Aorta (tissue), 5 donors: Measurements from ENCODE around the gene MAML2. TPM values are rescaled to one million over a fixed set of nuclear protein-coding genes. Genes with fewer than 3 reads are reported as not detected.
"Not testable (repeated sequence)": the region's sequence is repeated elsewhere in the genome, so short reads cannot be mapped to it uniquely, and the experiment has no call there.

Source experiments
- ATAC-seq: fragments of 200-7000 bp; cut with Tn5 transposase; one replicate; pipeline ENCODE4 v1.9.1; 2022; ENCODE audit warnings: moderate library complexity; ENCODE audit not compliant: low FRiP score
- DNase-seq, 2 donors: peaks; one replicate each; pipeline ENCODE4 v3.0.0-alpha.2; 2020
- H3K27ac ChIP-seq, 2 donors: one replicate each; pipeline ENCODE4 v1.5.1; 2013; ENCODE audit warnings: low read length in 2 of 2, mild to moderate bottlenecking in 2 of 2, moderate library complexity in 2 of 2, control low read depth in 1 of 2, inconsistent platforms in 1 of 2, low read depth in 1 of 2
- H3K27me3 ChIP-seq, 2 donors: one replicate each; pipeline ENCODE4 v1.6.1; 2013; ENCODE audit warnings: control low read depth in 1 of 2, low read length in 1 of 2, mild to moderate bottlenecking in 1 of 2, moderate library complexity in 1 of 2; ENCODE audit not compliant: insufficient read depth in 2 of 2, control insufficient read depth in 1 of 2
- H3K36me3 ChIP-seq, 2 donors: one replicate each; pipeline ENCODE4 v1.6.1; 2013; ENCODE audit warnings: control low read depth in 1 of 2, low read length in 1 of 2, mild to moderate bottlenecking in 1 of 2; ENCODE audit not compliant: insufficient read depth in 2 of 2, control insufficient read depth in 1 of 2
- H3K4me1 ChIP-seq, 2 donors: one replicate each; pipeline ENCODE4 v1.6.1; 2013; ENCODE audit warnings: low read length in 2 of 2, control low read depth in 1 of 2, mild to moderate bottlenecking in 1 of 2, moderate library complexity in 1 of 2; ENCODE audit not compliant: insufficient read depth in 2 of 2, control insufficient read depth in 1 of 2
- H3K4me3 ChIP-seq, 2 donors: one replicate each; pipeline ENCODE4 v1.5.1; 2013; ENCODE audit warnings: low read length in 2 of 2, control low read depth in 1 of 2, mild to moderate bottlenecking in 1 of 2
- H3K9me3 ChIP-seq: one replicate; pipeline ENCODE4 v1.6.1; 2013; ENCODE audit warnings: mild to moderate bottlenecking, low read length; ENCODE audit not compliant: control insufficient read depth
- WGBS, 2 donors: extraction: QIAGEN DNeasy Blood & Tissue Kit; methylation state at CpG; one replicate each; pipeline ENCODE4 v1.1.7; 2013; 5-methylcytosine and 5-hydroxymethylcytosine counted together
- intact Hi-C, 2 donors: fragments of 100-400 bp; cut with DNase I; formaldehyde crosslinking; loops; one replicate each; pipeline versions ENCODE4 v1.14.2 to v1.15.0; 2022
- polyA plus RNA-seq, 2 donors: library from polyadenylated mRNA; stranded (reverse); fragments of 200-250 nt; gene quantifications; one replicate each; pipeline ENCODE4 v1.2.3, GENCODE V29; 2013
- total RNA-seq, 2 donors: library from RNA; stranded (reverse); fragmentation: NEBNext Ultra II Directional; extraction: Animal tissue kit (Norgen Biotek cat#: 25700); gene quantifications; one replicate each; pipeline ENCODE4 v1.2.1, GENCODE V29; 2021
- donor health status: healthy with polysubstance abuse.
- donor health status: Bipolar disorder and iron deficiency.
- donor health status: DM: no; HTN: no; CAD: no.
- donor health status: DM: no; HTN: no; CAD: no.
- donor health status: DM: yes; HTN: yes; CAD: no.

MAML2 gene
- total and polyA plus RNA-seq, 4 donors = 6.0 to 27.5 (median 14.0) TPM

- DNase-seq, H3K27me3 ChIP-seq, H3K4me1 ChIP-seq, H3K9me3 ChIP-seq, intact Hi-C loops, H3K4me3 ChIP-seq, H3K36me3 ChIP-seq, ATAC-seq, H3K27ac ChIP-seq: not testable (repeated sequence)
Measured at GRCh38 chr11:96271352-96271751, 71.6 kb downstream of the MAML2 start.

GRCh38 chr11:96268527-96268926 is 74.5 kb downstream of the MAML2 start:
- 96 to 97% methylated on average over 4 of the region's 4 CpGs for WGBS, 2 donors
- not testable (repeated sequence) for H3K27me3 ChIP-seq, H3K27ac ChIP-seq, H3K9me3 ChIP-seq, H3K4me3 ChIP-seq, H3K36me3 ChIP-seq, H3K4me1 ChIP-seq, DNase-seq, ATAC-seq
- intact Hi-C loops = loop anchor here in 1 of 2 donors (5.0 kb wide), 1 partner anchor 56 kb away; no protein-coding TSS in a partner anchor

- Histone ChIP-seq H3K4me3 (no peak overlapping the region), H3K4me1 (peaks cover 4 to 10% of the 10 kb centered on the region in 2 donors), H3K9me3 (no peaks in the 10 kb centered on the region), H3K27me3 (no peaks in the 10 kb centered on the region), H3K27ac (no peak overlapping the region), H3K36me3 (no peaks in the 10 kb centered on the region)
- DNase-seq (no peak), ATAC-seq (no peak)
- intact Hi-C loops = loop anchor here in 1 of 2 donors (5.0 kb wide), 1 partner anchor 55 kb away; no protein-coding TSS in a partner anchor
- 72 to 76% methylated on average over 2 of the region's 2 CpGs for WGBS, 2 donors
Measured at GRCh38 chr11:96267496-96268032, 75.4 kb downstream of the MAML2 start.

GRCh38 chr11:96267001-96267495 is 75.9 kb downstream of the MAML2 start:
- intact Hi-C loops = loop anchor here in 1 of 2 donors (5.0 kb wide), 1 partner anchor 55 kb away; no protein-coding TSS in a partner anchor
- no peak for ATAC-seq
- Histone ChIP-seq H3K36me3 (no peaks in the 10 kb centered on the region), H3K27ac (no peak overlapping the region), H3K27me3 (no peaks in the 10 kb centered on the region), H3K4me3 (no peak overlapping the region), H3K9me3 (no peaks in the 10 kb centered on the region), H3K4me1 (peaks cover 4 to 7% of the 10 kb centered on the region in 2 donors)
- WGBS, 2 donors = 41 to 64% methylated on average over 1 of the region's 1 CpG
- no peak for DNase-seq

GRCh38 chr11:96265972-96266371 is 77.0 kb downstream of the MAML2 start:
- H3K4me3 ChIP-seq = no peak overlapping the region
- no peaks in the 10 kb centered on the region for H3K27me3 ChIP-seq
- no peaks in the 10 kb centered on the region for H3K9me3 ChIP-seq
- H3K36me3 ChIP-seq = no peaks in the 10 kb centered on the region
- DNase-seq (no peak), ATAC-seq (no peak)
- H3K27ac ChIP-seq = no peak overlapping the region
- 96 to 98% methylated on average over 9 of the region's 9 CpGs for WGBS, 2 donors
- intact Hi-C loops = loop anchor here in 1 of 2 donors (5.0 kb wide), 1 partner anchor 54 kb away; no protein-coding TSS in a partner anchor
- peaks cover 4 to 7% of the 10 kb centered on the region in 2 donors for H3K4me1 ChIP-seq

- peak overlapping the region; percentile 19 to 61 for H3K27ac ChIP-seq
- H3K9me3 ChIP-seq = no peaks in the 10 kb centered on the region
- no peak overlapping the region for H3K4me3 ChIP-seq
- no peak for DNase-seq
- no peak for ATAC-seq
- intact Hi-C loops = loop anchor here in 1 of 2 donors (5.0 kb wide), 1 partner anchor 53 kb away; no protein-coding TSS in a partner anchor
- 45 to 54% methylated on average over 8 of the region's 8 CpGs for WGBS, 2 donors
- H3K36me3 ChIP-seq = no peaks in the 10 kb centered on the region
- no peaks in the 10 kb centered on the region for H3K27me3 ChIP-seq
- peaks cover 5 to 7% of the 10 kb centered on the region in 2 donors for H3K4me1 ChIP-seq
Measured at GRCh38 chr11:96265220-96265737, 77.7 kb downstream of the MAML2 start.

- WGBS, 2 donors = 6 to 11% methylated on average over 4 of the region's 4 CpGs
- no peaks in the 10 kb centered on the region for H3K36me3 ChIP-seq
- intact Hi-C loops = loop anchor here in 1 of 2 donors (5.0 kb wide), 1 partner anchor 43 kb away; no protein-coding TSS in a partner anchor
- no peaks in the 10 kb centered on the region for H3K27me3 ChIP-seq
- no peaks in the 10 kb centered on the region for H3K9me3 ChIP-seq
- peaks cover 5 to 10% of the 10 kb centered on the region in 2 donors for H3K4me1 ChIP-seq
- peak overlapping the region; percentile 67 to 97 for H3K27ac ChIP-seq
- ATAC-seq (peak; percentile 39), DNase-seq (no peak)
- H3K4me3 ChIP-seq = no peak overlapping the region
Measured at GRCh38 chr11:96264364-96264763, 78.6 kb downstream of the MAML2 start.

- peaks cover 5 to 11% of the 10 kb centered on the region in 2 donors for H3K4me1 ChIP-seq
- H3K27me3 ChIP-seq = no peaks in the 10 kb centered on the region
- ATAC-seq (peak; percentile 77), DNase-seq (no peak)
- H3K9me3 ChIP-seq = no peaks in the 10 kb centered on the region
- peak overlapping the region; percentile 49 to 67 for H3K27ac ChIP-seq
- intact Hi-C loops = loop anchor here in 1 of 2 donors (5.0 kb wide), 1 partner anchor 44 kb away; no protein-coding TSS in a partner anchor
- no peak overlapping the region for H3K4me3 ChIP-seq
- no peaks in the 10 kb centered on the region for H3K36me3 ChIP-seq
Measured at GRCh38 chr11:96263238-96263763, 79.7 kb downstream of the MAML2 start.
